ES-I3 (cell line): ENCODE data around the gene MAP2K5.

Experiments used
- H3K36me3 ChIP-seq: 2 replicates; pipeline ENCODE4 v1.6.1; 2013; ENCODE audit warnings: mild to moderate bottlenecking, low read length, control low read depth, moderate library complexity; ENCODE audit not compliant: insufficient read depth
- H3K4me1 ChIP-seq: 2 replicates; pipeline ENCODE4 v1.6.1; 2013; ENCODE audit warnings: mild to moderate bottlenecking, control low read depth, low read length; ENCODE audit not compliant: insufficient read depth
- H3K9ac ChIP-seq: 2 replicates; pipeline ENCODE4 v1.6.1; 2013; ENCODE audit warnings: low read depth, mild to moderate bottlenecking, low read length, moderate library complexity
- H3K9me3 ChIP-seq: 2 replicates; pipeline ENCODE4 v1.6.1; 2013; ENCODE audit warnings: mild to moderate bottlenecking, low read length, moderate library complexity; ENCODE audit not compliant: control insufficient read depth, insufficient read depth

Gene MAP2K5

GRCh38 chr15:67792250-67792942, 249.9 kb downstream of the MAP2K5 start:
- Histone ChIP-seq H3K9ac (no peak overlapping the region), H3K9me3 (peaks cover 4% of the 10 kb centered on the region; the same call in 1 of the 2 replicates), H3K4me1 (peaks cover 20% of the 10 kb centered on the region), H3K36me3 (no peaks in the 10 kb centered on the region)

- peaks cover 4% of the 10 kb centered on the region; the same call in 1 of the 2 replicates for H3K9me3 ChIP-seq
- peaks cover 22% of the 10 kb centered on the region for H3K4me1 ChIP-seq
- H3K9ac ChIP-seq = no peak overlapping the region
- H3K36me3 ChIP-seq = no peaks in the 10 kb centered on the region
Observed at GRCh38 chr15:67794832-67795574, 252.5 kb downstream of the MAP2K5 start.

- H3K9me3 ChIP-seq = peaks cover 4% of the 10 kb centered on the region; the same call in 1 of the 2 replicates
- H3K4me1 ChIP-seq = peaks cover 12% of the 10 kb centered on the region
- H3K36me3 ChIP-seq = no peaks in the 10 kb centered on the region
- H3K9ac ChIP-seq = no peak overlapping the region
Observed at GRCh38 chr15:67796196-67797127, 254.0 kb downstream of the MAP2K5 start.

- Histone ChIP-seq H3K9me3 (peaks cover 4% of the 10 kb centered on the region; the same call in 1 of the 2 replicates), H3K36me3 (no peaks in the 10 kb centered on the region), H3K4me1 (peaks cover 17% of the 10 kb centered on the region), H3K9ac (no peak overlapping the region)
Observed at GRCh38 chr15:67799801-67800205, 257.3 kb downstream of the MAP2K5 start.

GRCh38 chr15:67801142-67801541, 258.6 kb downstream of the MAP2K5 start:
- no peak overlapping the region for H3K9ac ChIP-seq
- H3K9me3 ChIP-seq = no peaks in the 10 kb centered on the region
- H3K36me3 ChIP-seq = no peaks in the 10 kb centered on the region
- peaks cover 31% of the 10 kb centered on the region for H3K4me1 ChIP-seq

- H3K9ac ChIP-seq = no peak overlapping the region
- H3K4me1 ChIP-seq = peaks cover 33% of the 10 kb centered on the region
- no peaks in the 10 kb centered on the region for H3K36me3 ChIP-seq
- no peaks in the 10 kb centered on the region for H3K9me3 ChIP-seq
Observed at GRCh38 chr15:67801926-67802914, 259.7 kb downstream of the MAP2K5 start.

- H3K36me3 ChIP-seq = no peaks in the 10 kb centered on the region
- H3K4me1 ChIP-seq = peaks cover 33% of the 10 kb centered on the region
- H3K9ac ChIP-seq = no peak overlapping the region
Observed at GRCh38 chr15:67803299-67803698, 260.8 kb downstream of the MAP2K5 start.

GRCh38 chr15:67803996-67804843, 261.7 kb downstream of the MAP2K5 start:
- no peak overlapping the region for H3K9ac ChIP-seq
- no peaks in the 10 kb centered on the region for H3K9me3 ChIP-seq
- no peaks in the 10 kb centered on the region for H3K36me3 ChIP-seq
- H3K4me1 ChIP-seq = peaks cover 33% of the 10 kb centered on the region

More at GRCh38 chr15:67803299-67803698, 260.8 kb downstream of the MAP2K5 start:
- no peaks in the 10 kb centered on the region for H3K9me3 ChIP-seq

GRCh38 chr15:67805008-67805665, 262.6 kb downstream of the MAP2K5 start:
- peaks cover 29% of the 10 kb centered on the region for H3K4me1 ChIP-seq
- no peak overlapping the region for H3K9ac ChIP-seq
- no peaks in the 10 kb centered on the region for H3K36me3 ChIP-seq
- H3K9me3 ChIP-seq = no peaks in the 10 kb centered on the region

- no peaks in the 10 kb centered on the region for H3K9me3 ChIP-seq
- H3K36me3 ChIP-seq = no peaks in the 10 kb centered on the region
- peaks cover 29% of the 10 kb centered on the region for H3K4me1 ChIP-seq
- H3K9ac ChIP-seq = no peak overlapping the region
Observed at GRCh38 chr15:67805666-67806516, 263.4 kb downstream of the MAP2K5 start.

- no peak overlapping the region for H3K9ac ChIP-seq
- no peaks in the 10 kb centered on the region for H3K9me3 ChIP-seq
- H3K36me3 ChIP-seq = no peaks in the 10 kb centered on the region
- peaks cover 29% of the 10 kb centered on the region for H3K4me1 ChIP-seq
Observed at GRCh38 chr15:67806536-67806935, 264.0 kb downstream of the MAP2K5 start.

GRCh38 chr15:67807141-67807540, 264.6 kb downstream of the MAP2K5 start:
- peaks cover 29% of the 10 kb centered on the region for H3K4me1 ChIP-seq
- H3K36me3 ChIP-seq = no peaks in the 10 kb centered on the region
- H3K9me3 ChIP-seq = no peaks in the 10 kb centered on the region
- no peak overlapping the region for H3K9ac ChIP-seq
